Mucosa of stomach (tissue), 1 donor: ENCODE measurements around the gene DBX2.

Experiments
- H3K27me3 ChIP-seq: one replicate; pipeline ENCODE4 v1.7.0; 2013; ENCODE audit warnings: mild to moderate bottlenecking, low read length; ENCODE audit not compliant: control insufficient read depth, insufficient read depth
- H3K36me3 ChIP-seq: one replicate; pipeline ENCODE4 v1.7.0; 2013; ENCODE audit warnings: low read length; ENCODE audit not compliant: control insufficient read depth, insufficient read depth
- H3K4me1 ChIP-seq: one replicate; pipeline ENCODE4 v1.7.0; 2013; ENCODE audit warnings: mild to moderate bottlenecking, low read length; ENCODE audit not compliant: control insufficient read depth, insufficient read depth
- H3K4me3 ChIP-seq: one replicate; pipeline ENCODE4 v1.7.0; 2013; ENCODE audit warnings: low read length
- H3K9ac ChIP-seq: one replicate; pipeline ENCODE4 v1.7.0; 2013; ENCODE audit warnings: mild to moderate bottlenecking, low read length, moderate library complexity
- H3K9me3 ChIP-seq: one replicate; pipeline ENCODE4 v1.7.0; 2013; ENCODE audit warnings: mild to moderate bottlenecking, low read length, moderate library complexity; ENCODE audit not compliant: control insufficient read depth
- donor health status: Pancreatic carcinoma.

The DBX2 gene

GRCh38 chr12:45051572-45052125, 750 bp upstream of the DBX2 start:
- no peak overlapping the region for H3K4me3 ChIP-seq

GRCh38 chr12:45049912-45050750, 768 bp downstream of the DBX2 start:
- H3K27me3 ChIP-seq = peaks cover 17% of the 10 kb centered on the region

More at GRCh38 chr12:45051572-45052125, 750 bp upstream of the DBX2 start:
- H3K27me3 ChIP-seq = peaks cover 17% of the 10 kb centered on the region
- no peaks in the 10 kb centered on the region for H3K4me1 ChIP-seq
- no peaks in the 10 kb centered on the region for H3K36me3 ChIP-seq
- H3K9me3 ChIP-seq = no peaks in the 10 kb centered on the region
- no peak overlapping the region for H3K9ac ChIP-seq

GRCh38 chr12:45042599-45042998, 8.3 kb downstream of the DBX2 start:
- H3K4me1 ChIP-seq = no peaks in the 10 kb centered on the region
- no peak overlapping the region for H3K4me3 ChIP-seq
- no peaks in the 10 kb centered on the region for H3K27me3 ChIP-seq
- H3K9me3 ChIP-seq = no peaks in the 10 kb centered on the region
- no peak overlapping the region for H3K9ac ChIP-seq
- no peaks in the 10 kb centered on the region for H3K36me3 ChIP-seq

More at GRCh38 chr12:45049912-45050750, 768 bp downstream of the DBX2 start:
- no peaks in the 10 kb centered on the region for H3K9me3 ChIP-seq
- no peak overlapping the region for H3K9ac ChIP-seq
- no peaks in the 10 kb centered on the region for H3K36me3 ChIP-seq
- H3K4me3 ChIP-seq = no peak overlapping the region
- no peaks in the 10 kb centered on the region for H3K4me1 ChIP-seq

- H3K36me3 ChIP-seq = no peaks in the 10 kb centered on the region
- no peak overlapping the region for H3K9ac ChIP-seq
- H3K9me3 ChIP-seq = no peaks in the 10 kb centered on the region
- H3K4me1 ChIP-seq = no peaks in the 10 kb centered on the region
- H3K4me3 ChIP-seq = no peak overlapping the region
- H3K27me3 ChIP-seq = no peaks in the 10 kb centered on the region
Observed at GRCh38 chr12:45040977-45041376, 9.9 kb downstream of the DBX2 start.

GRCh38 chr12:45039757-45040156, 11.1 kb downstream of the DBX2 start:
- Histone ChIP-seq H3K4me1 (no peaks in the 10 kb centered on the region), H3K36me3 (no peaks in the 10 kb centered on the region), H3K4me3 (no peak overlapping the region), H3K9ac (no peak overlapping the region), H3K27me3 (no peaks in the 10 kb centered on the region), H3K9me3 (no peaks in the 10 kb centered on the region)

- no peak overlapping the region for H3K9ac ChIP-seq
- H3K27me3 ChIP-seq = no peaks in the 10 kb centered on the region
- H3K4me1 ChIP-seq = no peaks in the 10 kb centered on the region
- no peak overlapping the region for H3K4me3 ChIP-seq
- H3K36me3 ChIP-seq = no peaks in the 10 kb centered on the region
- no peaks in the 10 kb centered on the region for H3K9me3 ChIP-seq
Observed at GRCh38 chr12:45034861-45035265, 16.0 kb downstream of the DBX2 start.

- no peaks in the 10 kb centered on the region for H3K36me3 ChIP-seq
- no peaks in the 10 kb centered on the region for H3K9me3 ChIP-seq
- H3K27me3 ChIP-seq = no peaks in the 10 kb centered on the region
- no peak overlapping the region for H3K4me3 ChIP-seq
- H3K9ac ChIP-seq = no peak overlapping the region
- H3K4me1 ChIP-seq = no peaks in the 10 kb centered on the region
Observed at GRCh38 chr12:45017916-45018315, 33.0 kb downstream of the DBX2 start.

GRCh38 chr12:45014396-45014795, 36.5 kb downstream of the DBX2 start:
- H3K9me3 ChIP-seq = no peaks in the 10 kb centered on the region
- H3K4me1 ChIP-seq = no peaks in the 10 kb centered on the region
- no peaks in the 10 kb centered on the region for H3K36me3 ChIP-seq
- no peak overlapping the region for H3K4me3 ChIP-seq
- no peak overlapping the region for H3K9ac ChIP-seq
- no peaks in the 10 kb centered on the region for H3K27me3 ChIP-seq

GRCh38 chr12:45012749-45013148, 38.1 kb downstream of the DBX2 start:
- H3K4me1 ChIP-seq = no peaks in the 10 kb centered on the region
- no peaks in the 10 kb centered on the region for H3K9me3 ChIP-seq
- H3K9ac ChIP-seq = no peak overlapping the region
- H3K4me3 ChIP-seq = no peak overlapping the region
- H3K36me3 ChIP-seq = no peaks in the 10 kb centered on the region
- H3K27me3 ChIP-seq = no peaks in the 10 kb centered on the region

- Histone ChIP-seq H3K9me3 (no peaks in the 10 kb centered on the region), H3K9ac (no peak overlapping the region), H3K36me3 (no peaks in the 10 kb centered on the region), H3K27me3 (no peaks in the 10 kb centered on the region), H3K4me3 (no peak overlapping the region), H3K4me1 (no peaks in the 10 kb centered on the region)
Observed at GRCh38 chr12:45010059-45010458, 40.8 kb downstream of the DBX2 start.

- Histone ChIP-seq H3K9me3 (no peaks in the 10 kb centered on the region), H3K9ac (no peak overlapping the region), H3K4me1 (no peaks in the 10 kb centered on the region), H3K27me3 (no peaks in the 10 kb centered on the region), H3K36me3 (no peaks in the 10 kb centered on the region), H3K4me3 (no peak overlapping the region)
Observed at GRCh38 chr12:45008211-45008610, 42.7 kb downstream of the DBX2 start.

- Histone ChIP-seq H3K4me1 (no peaks in the 10 kb centered on the region), H3K9ac (no peak overlapping the region), H3K27me3 (no peaks in the 10 kb centered on the region), H3K36me3 (no peaks in the 10 kb centered on the region), H3K4me3 (no peak overlapping the region), H3K9me3 (no peaks in the 10 kb centered on the region)
Observed at GRCh38 chr12:44999355-44999754, 51.5 kb downstream of the DBX2 start.
